GM19099 (cell line): ENCODE results near the gene GLS.

Source experiments
- POLR2A ChIP-seq: IDR thresholded peaks from 3 replicates; pipeline ENCODE4 v1.6.1; 2011; ENCODE audit warnings: low read depth; ENCODE audit not compliant: insufficient read length; ENCODE audit errors: extremely low read depth

Gene GLS

GRCh38 chr2:190999058-190999457, 118.4 kb downstream of the GLS start:
- no peak for TF ChIP-seq POLR2A

- peak; percentile 40 for TF ChIP-seq POLR2A
These were observed 119.5 kb downstream of the GLS start for GRCh38 chr2:190999949-191000665.

GRCh38 chr2:191001032-191001431, 120.4 kb downstream of the GLS start:
- no peak for TF ChIP-seq POLR2A

GRCh38 chr2:191001624-191002023, 121.0 kb downstream of the GLS start:
- peak; percentile 35 for TF ChIP-seq POLR2A

- TF ChIP-seq POLR2A, result peak; percentile 45
These were observed 123.0 kb downstream of the GLS start for GRCh38 chr2:191003405-191004309.

- TF ChIP-seq POLR2A, result peak; percentile 49
These were observed 125.7 kb downstream of the GLS start for GRCh38 chr2:191006297-191006696.

- TF ChIP-seq POLR2A, result no peak
These were observed 126.6 kb downstream of the GLS start for GRCh38 chr2:191006997-191007783.

GRCh38 chr2:191008286-191008685, 127.7 kb downstream of the GLS start:
- peak; percentile 32 for TF ChIP-seq POLR2A

- TF ChIP-seq POLR2A, result peak; percentile 49
These were observed 129.1 kb downstream of the GLS start for GRCh38 chr2:191009541-191010374.

- no peak for TF ChIP-seq POLR2A
These were observed 130.6 kb downstream of the GLS start for GRCh38 chr2:191010887-191011885.

- TF ChIP-seq POLR2A, result peak; percentile 34
These were observed 131.7 kb downstream of the GLS start for GRCh38 chr2:191012346-191012745.

- TF ChIP-seq POLR2A, result no peak
These were observed 132.4 kb downstream of the GLS start for GRCh38 chr2:191012845-191013681.

- TF ChIP-seq POLR2A, result no peak
These were observed 133.0 kb downstream of the GLS start for GRCh38 chr2:191013682-191013931.
